Lower leg skin (tissue), 3 donors: ENCODE data around the gene KYNU.

ENCODE experiments used
- CTCF ChIP-seq, 3 donors: fragments of 450-650 bp; IDR thresholded peaks; one replicate each; pipeline ENCODE4 v1.5.1; 2016; ENCODE audit warnings: antibody characterized with exemption in 3 of 3, mild to moderate bottlenecking in 3 of 3, moderate library complexity in 2 of 3
- POLR2A ChIP-seq, 2 donors: fragments of 450-650 bp; IDR thresholded peaks; one replicate each; pipeline ENCODE4 v1.6.1; 2016 to 2017; ENCODE audit warnings: antibody characterized with exemption in 2 of 2, mild to moderate bottlenecking in 1 of 2, moderate library complexity in 1 of 2

GRCh38 chr2:142876423-142876822, 1.0 kb upstream of the KYNU start:
- no peak for TF ChIP-seq CTCF (IDR thresholded peaks at IDR 0.05)
- no peak for TF ChIP-seq POLR2A (IDR thresholded peaks at IDR 0.05)
